Spleen (tissue), 11 donors: ENCODE results near the gene PROKR2. TPM values are rescaled to one million over a fixed set of nuclear protein-coding genes. Genes with fewer than 3 reads are reported as not detected.

Experiments
- DNase-seq: peaks from one replicate; pipeline ENCODE4 v3.0.0-alpha.2; 2020
- H3K27ac ChIP-seq, 8 donors: fragments of 200-600 bp; sonication (generic) in 7 of 8; 1 replicate in 4 of 8; 2 replicates in 4 of 8; pipeline versions ENCODE4 v1.5.0 to v1.8.0; 2016 to 2021; ENCODE audit warnings: inconsistent platforms in 4 of 8, mild to moderate bottlenecking in 4 of 8, moderate library complexity in 1 of 8
- H3K27me3 ChIP-seq, 7 donors: fragments of 200-600 bp; sonication (generic) in 6 of 7; replicated peaks in 1 of 7; 1 replicate in 4 of 7; 2 replicates in 3 of 7; pipeline versions ENCODE4 v1.5.0 to v1.8.0; 2016 to 2021; ENCODE audit warnings: inconsistent platforms in 3 of 7, mild to moderate bottlenecking in 1 of 7
- H3K36me3 ChIP-seq, 6 donors: fragments of 200-600 bp; sonication (generic) in 5 of 6; 1 replicate in 4 of 6; 2 replicates in 2 of 6; pipeline versions ENCODE4 v1.5.0 to v1.8.0; 2016 to 2021; ENCODE audit warnings: inconsistent platforms in 2 of 6
- H3K4me1 ChIP-seq, 6 donors: fragments of 200-600 bp; sonication (generic) in 5 of 6; 1 replicate in 3 of 6; 2 replicates in 3 of 6; pipeline versions ENCODE4 v1.5.0 to v1.8.0; 2016 to 2021; ENCODE audit warnings: inconsistent platforms in 3 of 6
- H3K4me3 ChIP-seq, 8 donors: fragments of 200-600 bp; sonication (generic) in 7 of 8; 1 replicate in 4 of 8; 2 replicates in 4 of 8; pipeline versions ENCODE4 v1.5.0 to v1.8.0; 2016 to 2021; ENCODE audit warnings: inconsistent platforms in 4 of 8, mild to moderate bottlenecking in 4 of 8, moderate library complexity in 2 of 8
- H3K9me3 ChIP-seq, 8 donors: fragments of 200-600 bp; sonication (generic) in 7 of 8; 1 replicate in 4 of 8; 2 replicates in 4 of 8; pipeline versions ENCODE4 v1.5.0 to v1.8.0; 2016 to 2021; ENCODE audit warnings: inconsistent platforms in 4 of 8
- POLR2A ChIP-seq, 3 donors: fragments of 450-650 bp; IDR thresholded peaks; one replicate each; pipeline ENCODE4 v1.5.1; 2017; ENCODE audit warnings: antibody characterized with exemption in 3 of 3, mild to moderate bottlenecking in 1 of 3
- POLR2AphosphoS5 ChIP-seq, 3 donors: sonication (generic); formaldehyde crosslinking; IDR thresholded peaks; one replicate each; pipeline ENCODE4 v1.5.1; 2017; ENCODE audit warnings: antibody characterized with exemption in 3 of 3
- WGBS, 5 donors: extraction: QIAGEN DNeasy Blood & Tissue Kit in 3 of 5; methylation state at CpG; one replicate each; pipeline versions ENCODE4 v1.1.5 to v1.1.7; 2013 to 2018; 5-methylcytosine and 5-hydroxymethylcytosine counted together
- intact Hi-C: fragments of 100-400 bp; cut with DNase I; formaldehyde crosslinking; loops from one replicate; pipeline ENCODE4 v1.15.0; 2023; ENCODE audit warnings: low total_unique reads
- polyA plus RNA-seq, 3 donors: library from polyadenylated mRNA; stranded (reverse); fragments of 200-250 nt; gene quantifications; one replicate each; pipeline ENCODE4 v1.2.1, GENCODE V29; 2013
- total RNA-seq, 7 donors: library from RNA; depleted of rRNA in 3 of 7; stranded (reverse); fragments of >200 nt in 3 of 7; fragmentation: NEBNext Ultra II Directional in 4 of 7; extraction: Animal tissue kit (Norgen Biotek cat#: 25700) in 4 of 7; gene quantifications; one replicate each; pipeline versions ENCODE4 v1.1.0 to v1.2.1, GENCODE V29; 2016 to 2021
- TF ChIP-seq, protein P1 (sequence below), 11 experiments: fragments of 200-600 bp in 7 of 11; fragments of 450-650 bp in 4 of 11; sonication (generic) in 4 of 11; IDR thresholded peaks in 8 of 11; conservative IDR thresholded peaks in 3 of 11; 1 replicate in 7 of 11; 2 replicates in 4 of 11; pipeline versions ENCODE4 v1.4.0 to v1.8.0; 2016 to 2021; ENCODE audit warnings: antibody characterized with exemption in 11 of 11, inconsistent platforms in 4 of 11, mild to moderate bottlenecking in 1 of 11
- donor health status: healthy with polysubstance abuse.
- donor health status: DM: no; HTN: no; CAD: no; lungs with moderate emphysema.
- donor health status: DM: no; HTN: no; CAD: no.
- donor health status: Bipolar disorder and iron deficiency.
- donor health status: healthy.
- donor health status: DM: no; HTN: no; CAD: no.
- donor health status: DM: yes; HTN: yes; CAD: no.

PROKR2 gene
- total and polyA plus RNA-seq, 10 donors: 0.30 TPM; not detected in 9

DNA sequence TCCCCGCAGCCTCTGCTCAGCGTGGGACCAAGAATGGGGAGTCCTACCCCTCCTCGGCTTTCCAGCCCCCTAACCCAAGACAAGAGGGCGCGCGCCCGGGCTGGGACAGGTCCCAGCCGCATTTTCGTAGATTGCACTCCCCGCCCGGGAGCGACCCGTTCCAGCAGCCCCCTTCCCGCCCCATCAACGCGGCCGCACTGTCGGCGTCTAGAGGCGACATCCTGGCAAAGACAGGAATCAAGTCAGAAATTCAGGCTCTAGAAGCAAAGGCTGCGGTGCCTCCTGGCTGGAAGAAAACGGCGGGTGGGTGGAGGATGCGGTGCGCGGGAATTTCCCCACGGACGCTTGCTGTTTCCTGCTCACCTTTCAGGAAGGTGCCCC, 957 bp downstream of the PROKR2 start:
- DNase-seq: no peak
- no peak for TF ChIP-seq POLR2A (IDR thresholded peaks at IDR 0.05)
- TF ChIP-seq, protein P1, sequence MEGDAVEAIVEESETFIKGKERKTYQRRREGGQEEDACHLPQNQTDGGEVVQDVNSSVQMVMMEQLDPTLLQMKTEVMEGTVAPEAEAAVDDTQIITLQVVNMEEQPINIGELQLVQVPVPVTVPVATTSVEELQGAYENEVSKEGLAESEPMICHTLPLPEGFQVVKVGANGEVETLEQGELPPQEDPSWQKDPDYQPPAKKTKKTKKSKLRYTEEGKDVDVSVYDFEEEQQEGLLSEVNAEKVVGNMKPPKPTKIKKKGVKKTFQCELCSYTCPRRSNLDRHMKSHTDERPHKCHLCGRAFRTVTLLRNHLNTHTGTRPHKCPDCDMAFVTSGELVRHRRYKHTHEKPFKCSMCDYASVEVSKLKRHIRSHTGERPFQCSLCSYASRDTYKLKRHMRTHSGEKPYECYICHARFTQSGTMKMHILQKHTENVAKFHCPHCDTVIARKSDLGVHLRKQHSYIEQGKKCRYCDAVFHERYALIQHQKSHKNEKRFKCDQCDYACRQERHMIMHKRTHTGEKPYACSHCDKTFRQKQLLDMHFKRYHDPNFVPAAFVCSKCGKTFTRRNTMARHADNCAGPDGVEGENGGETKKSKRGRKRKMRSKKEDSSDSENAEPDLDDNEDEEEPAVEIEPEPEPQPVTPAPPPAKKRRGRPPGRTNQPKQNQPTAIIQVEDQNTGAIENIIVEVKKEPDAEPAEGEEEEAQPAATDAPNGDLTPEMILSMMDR (IDR thresholded peaks at IDR 0.05 in 8 of 11, conservative IDR thresholded peaks at IDR 0.05 in 3 of 11): no peak
- TF ChIP-seq POLR2AphosphoS5 (IDR thresholded peaks at IDR 0.05): no peak
- Histone ChIP-seq H3K36me3 (no peaks in the 10 kb centered on the region), H3K27ac (no peak overlapping the region), H3K4me3 (peak overlapping the region in 6 of 8 donors; percentile 22 to 64 (median 33)), H3K9me3 (peaks cover 0 to 5% (median 0%) of the 10 kb centered on the region in 8 donors), H3K4me1 (peaks cover 0 to 20% (median 12%) of the 10 kb centered on the region in 6 donors), H3K27me3 (peaks cover 0 to 87% (median 26%) of the 10 kb centered on the region in 7 donors)
- intact Hi-C loops: no loop called here
- 0 to 4% (median 2%) methylated on average over 24 to 28 of the region's 28 CpGs for WGBS, 5 donors

DNA sequence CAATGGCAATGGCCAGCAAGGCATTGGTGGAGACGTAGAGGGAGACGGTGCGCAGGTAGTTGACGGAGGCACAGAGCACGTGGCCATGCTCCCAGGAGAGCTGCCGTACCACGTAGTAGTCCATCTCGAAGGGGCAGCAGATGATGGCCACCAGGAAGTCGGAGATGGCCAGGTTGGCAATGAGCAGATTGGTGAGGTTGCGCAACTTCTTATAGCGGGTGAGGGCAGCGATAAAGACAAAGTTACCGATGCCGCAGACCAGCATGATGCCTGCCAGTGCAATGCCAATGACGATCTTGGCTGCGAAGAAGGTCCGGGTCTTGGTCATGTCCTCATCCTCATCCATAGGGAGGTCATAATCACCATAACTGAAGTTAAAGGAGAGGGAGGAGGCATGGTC, 2.8 kb downstream of the PROKR2 start:
- no peak for DNase-seq
- Histone ChIP-seq H3K27me3 (peaks cover 0 to 72% (median 26%) of the 10 kb centered on the region in 7 donors), H3K4me3 (no peak overlapping the region), H3K36me3 (no peaks in the 10 kb centered on the region), H3K4me1 (peaks cover 0 to 20% (median 12%) of the 10 kb centered on the region in 6 donors), H3K9me3 (peaks cover under 1 to 22% (median 13%) of the 10 kb centered on the region in 8 donors), H3K27ac (no peak overlapping the region)
- intact Hi-C loops: no loop called here
- WGBS, 5 donors: 94 to 97% (median 94%) methylated on average over 17 of the region's 17 CpGs
- TF ChIP-seq, protein P1 (IDR thresholded peaks at IDR 0.05 in 8 of 11, conservative IDR thresholded peaks at IDR 0.05 in 3 of 11): no peak
- TF ChIP-seq POLR2AphosphoS5 (IDR thresholded peaks at IDR 0.05) (no peak), POLR2A (IDR thresholded peaks at IDR 0.05) (no peak)

DNA sequence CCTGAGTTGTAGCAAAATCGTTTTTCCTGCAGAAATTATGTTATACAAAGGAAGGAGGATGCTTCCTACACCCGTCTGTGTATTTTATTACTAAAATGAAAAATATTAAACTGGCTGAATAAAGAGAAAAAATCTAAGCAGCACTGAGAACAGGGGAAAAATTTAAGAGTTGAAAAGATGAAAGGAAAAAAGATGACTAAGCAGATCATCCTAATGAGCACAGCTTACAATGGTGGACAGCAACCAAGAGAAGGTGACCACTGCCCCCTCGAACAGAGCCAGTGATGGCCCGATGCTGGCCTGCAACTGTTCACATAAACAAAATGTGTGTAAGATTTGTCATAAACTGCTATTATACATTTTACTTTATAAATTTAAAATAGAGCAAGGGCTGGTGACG, 4.2 kb downstream of the PROKR2 start:
- TF ChIP-seq POLR2A (IDR thresholded peaks at IDR 0.05): no peak
- no peak for TF ChIP-seq POLR2AphosphoS5 (IDR thresholded peaks at IDR 0.05)
- TF ChIP-seq, protein P1 (IDR thresholded peaks at IDR 0.05 in 8 of 11, conservative IDR thresholded peaks at IDR 0.05 in 3 of 11): no peak
- intact Hi-C loops: no loop called here
- no peak overlapping the region for H3K4me3 ChIP-seq
- H3K9me3 ChIP-seq: peaks cover 4 to 36% (median 27%) of the 10 kb centered on the region in 8 donors
- no peak overlapping the region for H3K27ac ChIP-seq
- H3K4me1 ChIP-seq: peaks cover 0 to 20% (median 12%) of the 10 kb centered on the region in 6 donors
- peaks cover 0 to 58% (median 25%) of the 10 kb centered on the region in 7 donors for H3K27me3 ChIP-seq
- DNase-seq: no peak
- 72 to 85% (median 79%) methylated on average over 5 of the region's 5 CpGs for WGBS, 5 donors
- H3K36me3 ChIP-seq: no peaks in the 10 kb centered on the region

DNA sequence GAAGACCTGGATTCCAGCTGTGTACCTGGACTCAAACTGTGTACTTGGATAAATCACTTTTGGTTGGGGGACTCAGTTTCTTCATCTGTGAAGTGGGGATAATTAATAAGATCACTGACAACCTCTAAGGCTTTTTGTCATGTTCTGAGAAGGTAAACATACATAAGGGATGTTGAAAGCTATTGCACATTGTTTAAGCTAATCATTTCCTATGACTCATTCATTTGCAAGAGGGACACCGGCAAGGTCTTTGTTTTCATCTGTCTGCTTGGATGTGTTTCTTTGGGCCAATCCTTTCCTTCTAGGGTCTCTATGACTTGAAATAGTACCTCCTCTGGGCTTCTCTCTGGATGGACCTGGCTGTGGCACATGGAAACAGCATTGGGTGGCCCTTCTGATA, 6.8 kb downstream of the PROKR2 start:
- peaks cover 4 to 51% (median 35%) of the 10 kb centered on the region in 8 donors for H3K9me3 ChIP-seq
- intact Hi-C loops: no loop called here
- H3K4me1 ChIP-seq: no peaks in the 10 kb centered on the region
- peaks cover 0 to 32% (median 0%) of the 10 kb centered on the region in 7 donors for H3K27me3 ChIP-seq
- no peak overlapping the region for H3K27ac ChIP-seq
- no peak overlapping the region for H3K4me3 ChIP-seq
- H3K36me3 ChIP-seq: no peaks in the 10 kb centered on the region
- no peak for TF ChIP-seq POLR2AphosphoS5 (IDR thresholded peaks at IDR 0.05)
- no peak for TF ChIP-seq POLR2A (IDR thresholded peaks at IDR 0.05)
- TF ChIP-seq, protein P1 (IDR thresholded peaks at IDR 0.05 in 8 of 11, conservative IDR thresholded peaks at IDR 0.05 in 3 of 11): no peak
- WGBS, 5 donors: 59 to 100% (median 76%) methylated on average over 1 of the region's 1 CpG
- no peak for DNase-seq
